ENCODE results near the gene C9orf85.
A peak's percentile ranks its signal among the peaks of the same experiment; 100 is the strongest.
"Not testable (repeated sequence)": the region's sequence is repeated elsewhere in the genome, so short reads cannot be mapped to it uniquely, and the experiment has no call there.

The C9orf85 gene

GRCh38 chr9:71944754-71945375 lies 33.4 kb downstream of the C9orf85 start:
- DNase-seq, result no peak

GRCh38 chr9:71954652-71955051 lies 43.2 kb downstream of the C9orf85 start:
- DNase-seq, result not testable (repeated sequence)

GRCh38 chr9:71955300-71955915 lies 44.0 kb downstream of the C9orf85 start:
- DNase-seq, result peak; percentile 14

GRCh38 chr9:71962328-71962727 lies 50.9 kb downstream of the C9orf85 start:
- no peak for DNase-seq

GRCh38 chr9:71963471-71963996 lies 52.1 kb downstream of the C9orf85 start:
- not testable (repeated sequence) for DNase-seq

GRCh38 chr9:71965403-71965802 lies 54.0 kb downstream of the C9orf85 start:
- DNase-seq, result no peak

GRCh38 chr9:71966601-71967000 lies 55.2 kb downstream of the C9orf85 start:
- DNase-seq, result no peak

GRCh38 chr9:71968541-71969090 lies 57.2 kb downstream of the C9orf85 start:
- DNase-seq, result no peak

GRCh38 chr9:71975833-71976232 lies 64.4 kb downstream of the C9orf85 start:
- no peak for DNase-seq

- DNase-seq, result no peak
Observed at GRCh38 chr9:71977003-71977402, 65.6 kb downstream of the C9orf85 start.

- DNase-seq, result no peak
Observed at GRCh38 chr9:71980266-71981190, 69.1 kb downstream of the C9orf85 start.

- no peak for DNase-seq
Observed at GRCh38 chr9:71981944-71982343, 70.5 kb downstream of the C9orf85 start.

- DNase-seq, result no peak
Observed at GRCh38 chr9:71984403-71984802, 73.0 kb downstream of the C9orf85 start.

GRCh38 chr9:71984831-71985281 lies 73.4 kb downstream of the C9orf85 start:
- DNase-seq, result no peak

GRCh38 chr9:71985297-71985911 lies 74.0 kb downstream of the C9orf85 start:
- no peak for DNase-seq

GRCh38 chr9:71986900-71987299 lies 75.5 kb downstream of the C9orf85 start:
- DNase-seq, result no peak

- no peak for DNase-seq
Observed at GRCh38 chr9:71987471-71988371, 76.3 kb downstream of the C9orf85 start.

GRCh38 chr9:71990466-71990865 lies 79.0 kb downstream of the C9orf85 start:
- no peak for DNase-seq

- DNase-seq, result no peak
Observed at GRCh38 chr9:72005451-72005850, 94.0 kb downstream of the C9orf85 start.

GRCh38 chr9:72006501-72006900 lies 95.1 kb downstream of the C9orf85 start:
- DNase-seq, result no peak

GRCh38 chr9:72007726-72008125 lies 96.3 kb downstream of the C9orf85 start:
- DNase-seq, result not testable (repeated sequence)

- DNase-seq, result no peak
Observed at GRCh38 chr9:72012646-72013045, 101.2 kb downstream of the C9orf85 start.

Data from GF-D8 (cell line).